ENCODE results near the gene EIF5. TPM values are rescaled to one million over a fixed set of nuclear protein-coding genes. Genes with fewer than 3 reads are reported as not detected.

EIF5 gene
- total and polyA plus RNA-seq, 11 donors, result 38.1 to 304 (median 255) TPM

GRCh38 chr14:103317251-103317650, 16.8 kb upstream of the EIF5 start:
- intact Hi-C loops (cut with DNase I), result no loop called here
- no peak for ATAC-seq
- peaks cover 0 to 12% (median 0%) of the 10 kb centered on the region in 9 donors for H3K27me3 ChIP-seq
- no peak overlapping the region for H3K27ac ChIP-seq
- DNase-seq, result no peak
- no peaks in the 10 kb centered on the region for H3K9me3 ChIP-seq
- 58 to 77% (median 65%) methylated on average over 5 to 9 of the region's 9 CpGs for WGBS, 4 donors
- H3K36me3 ChIP-seq, result no peaks in the 10 kb centered on the region
- no peak overlapping the region for H3K4me3 ChIP-seq
- peaks cover 0 to 11% (median 0%) of the 10 kb centered on the region in 12 donors for H3K4me1 ChIP-seq
- TF ChIP-seq CTCF (IDR thresholded peaks at IDR 0.05), result no peak
- no peak for TF ChIP-seq POLR2A (IDR thresholded peaks at IDR 0.05)

GRCh38 chr14:103317976-103318580, 16.0 kb upstream of the EIF5 start:
- TF ChIP-seq CTCF (IDR thresholded peaks at IDR 0.05), result no peak
- no peak for TF ChIP-seq POLR2A (IDR thresholded peaks at IDR 0.05)
- H3K4me3 ChIP-seq, result no peak overlapping the region
- H3K9me3 ChIP-seq, result no peaks in the 10 kb centered on the region
- H3K36me3 ChIP-seq, result no peaks in the 10 kb centered on the region
- intact Hi-C loops (cut with DNase I), result no loop called here
- peaks cover 0 to 11% (median 0%) of the 10 kb centered on the region in 12 donors for H3K4me1 ChIP-seq
- ATAC-seq, result no peak
- WGBS, 4 donors, result 85 to 88% (median 88%) methylated on average over 9 to 10 of the region's 10 CpGs
- no peak overlapping the region for H3K27ac ChIP-seq
- DNase-seq, result no peak
- peaks cover 0 to 12% (median 0%) of the 10 kb centered on the region in 9 donors for H3K27me3 ChIP-seq

- DNase-seq, result no peak
- no peak for ATAC-seq
- no peaks in the 10 kb centered on the region for H3K36me3 ChIP-seq
- H3K4me1 ChIP-seq, result peaks cover 0 to 11% (median 0%) of the 10 kb centered on the region in 12 donors
- no peaks in the 10 kb centered on the region for H3K9me3 ChIP-seq
- TF ChIP-seq CTCF (IDR thresholded peaks at IDR 0.05) (no peak), POLR2A (IDR thresholded peaks at IDR 0.05) (no peak)
- H3K27ac ChIP-seq, result no peak overlapping the region
- intact Hi-C loops (cut with DNase I), result no loop called here
- 78 to 87% (median 85%) methylated on average over 6 of the region's 6 CpGs for WGBS, 4 donors
- no peak overlapping the region for H3K4me3 ChIP-seq
- H3K27me3 ChIP-seq, result peaks cover 0 to 12% (median 0%) of the 10 kb centered on the region in 9 donors
Measured at GRCh38 chr14:103318750-103319419, 15.2 kb upstream of the EIF5 start.

- Histone ChIP-seq H3K27me3 (peaks cover 0 to 12% (median 0%) of the 10 kb centered on the region in 9 donors), H3K4me3 (no peak overlapping the region), H3K9me3 (no peaks in the 10 kb centered on the region), H3K27ac (no peak overlapping the region), H3K4me1 (peaks cover 0 to 11% (median 0%) of the 10 kb centered on the region in 12 donors), H3K36me3 (no peaks in the 10 kb centered on the region)
- DNase-seq, result no peak
- TF ChIP-seq CTCF (IDR thresholded peaks at IDR 0.05), result no peak
- no peak for TF ChIP-seq POLR2A (IDR thresholded peaks at IDR 0.05)
- ATAC-seq, result no peak
- intact Hi-C loops (cut with DNase I), result no loop called here
- 86 to 89% (median 88%) methylated on average over 7 of the region's 7 CpGs for WGBS, 4 donors
Measured at GRCh38 chr14:103319422-103319821, 14.6 kb upstream of the EIF5 start.

Measured in heart left ventricle (tissue), 16 donors.